G401 (cell line): ENCODE results near the gene ECSIT. TPM values are rescaled to one million over a fixed set of nuclear protein-coding genes. Genes with fewer than 3 reads are reported as not detected.
"Not testable (repeated sequence)": the region's sequence is repeated elsewhere in the genome, so short reads cannot be mapped to it uniquely, and the experiment has no call there.

Experiments used
- DNase-seq: peaks from one replicate; pipeline ENCODE4 v3.0.0-alpha.2; 2015; ENCODE audit warnings: low spot score
- in situ Hi-C: cut with HindIII; loops from 2 replicates; pipeline ENCODE4 v1.10.0; 2016; ENCODE audit warnings: low sequenced_read_pairs, mixed read lengths
- total RNA-seq: library from RNA; depleted of rRNA; stranded (reverse); fragments of >200 nt; shearing (Covaris generic); gene quantifications from 2 replicates; pipeline ENCODE4 v1.2.3, GENCODE V29; 2014

Gene ECSIT
- total RNA-seq, 1 experiment from 2014 or later: 109 TPM

DNA sequence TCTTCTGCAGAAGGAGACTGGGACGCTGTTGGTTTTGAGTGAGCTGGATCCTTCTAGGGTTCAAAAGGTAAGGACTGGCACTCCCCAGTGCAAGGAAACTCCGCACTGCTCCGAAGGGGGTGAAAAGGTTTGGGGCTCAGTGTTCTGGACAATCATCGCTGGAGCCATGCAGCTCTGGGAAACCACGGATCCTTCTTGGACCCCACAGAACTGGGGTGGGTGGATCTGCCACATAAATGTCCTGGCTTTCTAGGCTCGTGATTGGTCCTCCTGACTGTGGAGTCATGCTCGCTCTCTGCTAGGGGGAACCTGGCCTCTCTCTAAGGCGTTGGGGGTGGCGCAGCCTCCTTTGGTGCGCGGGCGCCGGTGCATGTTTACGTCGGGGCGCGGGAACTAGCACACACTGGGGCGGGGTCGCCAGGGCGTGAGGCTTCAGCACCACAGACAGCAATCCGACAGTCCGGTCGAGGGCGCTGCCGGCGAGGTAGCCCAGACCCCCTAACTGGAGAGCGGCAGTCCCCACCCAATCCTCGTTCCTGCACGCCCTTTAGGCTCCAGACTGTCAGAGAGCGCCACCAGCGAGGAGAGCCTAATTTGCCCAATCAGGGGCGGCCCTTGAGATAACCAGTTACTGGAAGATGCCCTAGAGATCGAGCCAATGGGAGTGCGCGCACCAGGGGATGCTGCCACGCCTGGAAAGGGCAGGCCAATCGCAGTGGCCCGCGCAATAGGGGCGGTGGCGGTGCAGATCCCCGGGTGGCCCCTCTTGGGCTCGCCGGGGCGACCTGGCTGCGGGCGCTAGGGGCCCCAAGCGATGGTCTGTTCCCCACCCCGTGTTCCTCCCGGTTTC is 47.2 kb downstream of the ECSIT start:
- peak; percentile 99 for DNase-seq
- in situ Hi-C loops: no loop called here

- DNase-seq: peak; percentile 81
- in situ Hi-C loops: no loop called here
Measured at GRCh38 chr19:11480715-11481533, 48.0 kb downstream of the ECSIT start, which contains the start of gene ELAVL3. ELAVL3 (minus strand) TSS chr19:11481046; CDS start chr19:11480608, 438 bp downstream.

GRCh38 chr19:11479898-11480714 is 48.8 kb downstream of the ECSIT start:
- peak; percentile 44 for DNase-seq
- in situ Hi-C loops: no loop called here

- in situ Hi-C loops: no loop called here
- DNase-seq: peak; percentile 68
Measured at GRCh38 chr19:11479090-11479897, 49.6 kb downstream of the ECSIT start.

DNA sequence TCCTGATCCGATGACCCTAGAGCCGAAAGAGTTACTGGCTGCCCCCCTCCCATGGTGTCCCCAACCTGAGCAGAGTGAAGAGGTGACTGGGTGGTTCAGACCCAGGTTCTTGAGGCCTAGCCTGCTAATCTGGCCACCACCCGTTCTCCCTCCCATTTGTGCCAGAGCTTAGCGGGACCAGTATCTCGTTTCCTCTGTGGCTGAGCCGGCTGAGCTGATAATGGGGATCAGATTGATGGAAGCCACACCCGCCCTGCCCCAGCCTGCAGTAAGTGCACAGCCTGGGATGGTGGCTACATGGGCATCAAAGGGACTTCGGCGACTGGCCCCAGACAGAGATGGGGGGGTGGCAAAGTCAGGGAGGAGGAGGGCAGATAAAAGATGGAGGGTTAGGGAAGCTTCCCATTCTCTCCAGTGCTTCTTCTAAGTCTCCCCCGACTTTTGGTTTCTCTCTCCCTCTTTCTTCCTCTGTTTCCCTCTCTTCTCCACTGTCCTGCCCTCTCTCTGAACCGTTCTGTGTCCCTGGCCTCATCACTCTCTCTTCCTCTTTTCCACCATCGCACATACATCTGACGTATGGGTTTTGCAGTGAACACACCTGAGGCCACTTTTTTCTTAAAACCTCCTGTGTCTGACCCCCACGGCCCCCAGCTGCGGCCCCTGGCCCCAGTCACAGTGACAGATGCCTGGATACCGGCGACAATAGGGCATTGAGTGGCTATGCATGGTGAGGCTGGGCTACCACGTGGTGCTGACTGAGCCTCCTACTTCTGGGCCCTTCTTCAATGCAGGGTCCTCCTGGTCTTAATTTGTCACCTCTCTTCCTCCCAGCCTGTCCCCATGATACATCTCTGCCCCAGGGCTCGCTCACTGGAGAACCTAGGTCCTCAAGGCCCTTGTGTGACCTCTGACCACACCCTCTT is 50.5 kb downstream of the ECSIT start:
- in situ Hi-C loops: no loop called here
- no peak for DNase-seq

DNA sequence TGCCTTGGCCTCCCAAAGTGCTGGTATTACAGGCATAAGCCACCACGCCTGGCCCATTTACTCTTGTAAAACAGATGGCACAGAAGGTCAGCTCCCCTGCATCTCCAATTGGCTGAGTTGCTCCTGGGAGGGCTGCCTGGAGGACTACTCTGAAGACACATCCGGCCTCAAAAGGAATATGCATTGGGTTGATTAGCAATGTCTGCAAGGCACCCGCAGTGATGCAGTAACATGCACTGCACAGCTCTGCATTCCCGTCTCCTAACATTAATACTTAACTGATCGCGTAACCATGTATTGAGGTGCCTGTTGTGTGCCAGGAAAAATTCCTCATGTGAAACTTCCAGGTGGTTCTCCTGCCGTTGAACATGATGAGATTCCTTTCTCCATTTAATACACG is 53.1 kb downstream of the ECSIT start:
- peak; percentile 75 for DNase-seq
- in situ Hi-C loops: no loop called here

GRCh38 chr19:11475343-11475742 is 53.6 kb downstream of the ECSIT start:
- DNase-seq, in situ Hi-C loops: not testable (repeated sequence)

DNA sequence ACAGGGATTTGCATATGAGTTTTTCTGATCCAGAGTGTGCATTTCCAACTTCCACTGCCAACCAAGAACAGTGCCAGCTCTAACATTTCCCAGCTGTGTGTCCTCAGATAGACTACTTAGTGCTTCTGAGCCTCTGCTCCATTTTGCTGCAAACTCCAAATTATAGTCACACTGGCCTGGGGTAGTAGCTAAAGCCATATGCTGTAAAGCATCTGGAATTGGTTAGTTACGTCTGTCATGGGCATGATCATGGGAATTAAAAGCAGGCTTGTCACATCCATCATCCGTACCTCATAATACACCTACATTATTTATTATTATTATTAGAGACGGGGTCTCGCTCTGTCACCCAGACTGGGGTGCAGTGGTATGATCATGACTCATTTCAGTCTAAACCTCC is 55.2 kb downstream of the ECSIT start:
- no peak for DNase-seq
- in situ Hi-C loops: no loop called here

GRCh38 chr19:11468266-11468845 is 60.6 kb downstream of the ECSIT start:
- DNase-seq, in situ Hi-C loops: not testable (repeated sequence)

- DNase-seq: no peak
- in situ Hi-C loops: no loop called here
Measured at GRCh38 chr19:11465600-11465999, 63.3 kb downstream of the ECSIT start.

DNA sequence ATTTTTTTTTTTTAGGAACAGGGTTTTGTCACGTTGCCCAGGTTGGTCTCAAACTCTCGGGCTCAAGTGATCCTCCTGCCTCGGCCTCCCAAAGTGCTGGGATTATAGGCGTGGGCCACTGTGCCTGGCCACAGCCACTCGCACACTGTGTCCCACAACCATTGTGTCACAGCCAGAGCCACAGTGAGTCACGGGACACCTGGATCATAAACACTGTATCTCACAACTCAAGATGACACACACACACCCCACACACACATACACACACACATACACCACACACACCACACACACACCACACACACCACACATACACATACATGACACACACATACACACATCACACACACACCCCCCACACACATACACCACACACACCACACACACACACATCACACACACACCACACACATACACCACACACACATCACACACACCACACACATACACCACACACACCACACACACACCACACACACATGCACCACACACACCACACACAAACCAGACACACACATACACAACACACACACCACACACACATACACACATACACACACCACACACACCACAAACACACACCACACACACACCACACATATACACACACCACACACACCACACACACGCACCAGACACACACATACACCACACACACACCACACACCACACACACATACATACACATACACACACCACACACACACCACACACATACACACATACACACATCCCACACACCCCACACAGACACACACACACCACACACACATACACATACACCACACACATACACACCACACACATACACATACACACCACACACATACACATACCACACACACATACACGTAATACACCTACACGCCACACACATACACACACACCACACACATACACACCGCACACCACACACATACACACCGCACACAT is 64.3 kb downstream of the ECSIT start:
- in situ Hi-C loops: no loop called here
- no peak for DNase-seq

DNA sequence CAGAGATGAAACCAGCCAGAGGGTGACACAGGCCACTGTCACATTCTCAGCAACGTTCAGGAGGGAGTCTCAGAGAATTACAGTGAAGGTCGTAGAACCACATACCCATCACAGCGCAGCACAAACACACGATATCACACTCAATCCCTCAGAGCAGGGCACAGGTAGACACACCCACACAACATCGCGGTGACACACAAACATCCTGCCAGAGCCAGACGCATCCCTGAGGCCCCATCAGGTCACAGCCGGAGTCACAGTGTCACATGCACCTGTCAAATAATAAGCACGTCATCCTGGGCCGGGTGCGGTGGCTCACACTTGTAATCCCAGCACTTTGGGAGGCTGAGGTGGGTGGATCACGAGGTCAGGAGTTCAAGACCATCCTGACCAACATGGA is 65.5 kb downstream of the ECSIT start:
- no peak for DNase-seq
- in situ Hi-C loops: no loop called here

- in situ Hi-C loops: no loop called here
- no peak for DNase-seq
Measured at GRCh38 chr19:11461453-11461852, 67.5 kb downstream of the ECSIT start.

DNA sequence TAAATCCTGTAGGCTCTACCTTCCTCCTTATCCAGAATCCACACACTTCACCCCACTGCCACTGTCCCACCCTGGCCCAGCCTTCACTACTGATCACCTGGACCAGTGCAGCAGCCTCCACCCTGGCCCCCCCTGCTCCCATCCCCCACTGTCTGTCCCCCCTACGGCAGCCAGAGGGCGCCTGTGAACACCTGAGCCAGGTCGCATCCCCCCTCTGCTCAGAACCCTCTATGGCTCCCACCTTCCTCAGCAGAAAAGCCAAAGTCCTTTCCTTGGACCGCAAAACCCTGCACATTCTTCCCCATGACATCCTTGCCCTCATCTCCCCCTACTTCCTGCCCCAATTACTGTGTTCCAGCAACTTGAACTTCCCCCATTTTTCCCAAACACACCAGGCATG is 68.7 kb downstream of the ECSIT start:
- DNase-seq: no peak

GRCh38 chr19:11458912-11459311 is 70.0 kb downstream of the ECSIT start:
- DNase-seq, in situ Hi-C loops: not testable (repeated sequence)

More for the DNA sequence above, 68.7 kb downstream of the ECSIT start:
- in situ Hi-C loops: no loop called here

GRCh38 chr19:11458236-11458900 is 70.6 kb downstream of the ECSIT start:
- no peak for DNase-seq
- in situ Hi-C loops: no loop called here
